ENCODE measurements around the gene DDX47. TPM values are rescaled to one million over a fixed set of nuclear protein-coding genes. Genes with fewer than 3 reads are reported as not detected.
"Not testable (repeated sequence)": the region's sequence is repeated elsewhere in the genome, so short reads cannot be mapped to it uniquely, and the experiment has no call there.

DDX47 gene
- total RNA-seq, 2 experiments from 2014 or later, result 54.5 to 59.0 TPM

DNA sequence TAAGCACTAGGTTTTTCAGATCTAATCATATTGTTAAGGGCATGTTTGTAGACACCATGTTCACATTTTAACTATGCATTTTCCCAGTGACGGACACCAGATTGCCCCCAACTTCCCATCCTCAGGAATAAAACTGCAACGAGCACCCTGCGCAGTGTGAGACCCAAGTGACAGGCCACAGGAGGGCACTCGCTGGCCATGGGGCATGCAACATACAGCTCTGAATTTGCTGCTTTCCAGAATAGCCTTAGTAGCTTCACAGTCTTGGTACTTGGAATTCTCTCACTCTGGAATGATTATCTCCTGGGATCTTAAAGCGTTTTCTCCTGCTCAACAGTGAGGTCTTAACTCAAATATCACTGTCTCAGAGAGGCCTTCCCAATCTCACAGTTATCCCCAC, 972 bp upstream of the DDX47 start:
- H3K27ac Mint-ChIP-seq, result peak overlapping the region; percentile 58
- peaks cover 23% of the 10 kb centered on the region for H3K36me3 Mint-ChIP-seq (ENCODE audit: low read depth)
- H3K27me3 Mint-ChIP-seq, result no peaks in the 10 kb centered on the region
- H3K9me3 Mint-ChIP-seq, result no peaks in the 10 kb centered on the region
- H3K4me3 Mint-ChIP-seq, result no peak overlapping the region
- ChIA-PET POLR2A (no interaction called here), CTCF (interaction anchor here (0.6 to 2.5 kb wide), 12 partner anchors 9 to 484 kb away, joined by 3 to 12 read pairs (median 4); no protein-coding TSS in a partner anchor)
- DNase-seq, result no peak
- peaks cover 86% of the 10 kb centered on the region for H3K4me1 Mint-ChIP-seq

- ChIA-PET POLR2A (interaction anchor here (0.6 kb wide), 1 partner anchor 474 kb away, joined by 9 read pairs; no protein-coding TSS in a partner anchor), CTCF (interaction anchor here (0.8 to 2.5 kb wide), 10 partner anchors 9 to 461 kb away, joined by 3 to 12 read pairs (median 6); no protein-coding TSS in a partner anchor)
- DNase-seq, result no peak
- Mint-ChIP-seq H3K4me1 (peaks cover 84% of the 10 kb centered on the region), H3K27me3 (no peaks in the 10 kb centered on the region), H3K9me3 (no peaks in the 10 kb centered on the region), H3K4me3 (peak overlapping the region; percentile 86), H3K36me3 (ENCODE audit: low read depth) (peaks cover 24% of the 10 kb centered on the region), H3K27ac (peak overlapping the region; percentile 89)
These were observed 477 bp upstream of the DDX47 start for GRCh38 chr12:12812618-12813119.

DNA sequence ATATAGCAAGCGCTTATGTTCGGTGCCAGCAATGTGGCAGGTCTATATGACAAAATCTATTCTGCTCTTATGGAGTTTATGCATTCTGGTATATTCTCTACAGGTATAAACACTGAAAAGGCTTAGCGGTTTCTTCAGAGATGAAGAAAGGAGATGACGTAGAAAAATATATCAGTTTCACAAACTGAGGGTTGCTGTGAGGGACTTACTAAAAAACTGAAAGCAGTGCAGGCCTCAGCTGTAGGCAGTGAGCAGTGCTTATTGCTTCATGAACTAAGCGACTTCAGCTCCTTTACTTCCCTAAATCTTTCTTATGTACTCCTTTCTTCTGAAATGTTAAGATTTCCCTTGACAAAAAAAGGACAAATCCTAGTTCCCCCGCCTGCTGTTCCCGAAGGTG, 4.5 kb downstream of the DDX47 start:
- Mint-ChIP-seq H3K27me3 (no peaks in the 10 kb centered on the region), H3K9me3 (no peaks in the 10 kb centered on the region), H3K36me3 (ENCODE audit: low read depth) (peaks cover 50% of the 10 kb centered on the region), H3K4me1 (peaks cover 66% of the 10 kb centered on the region), H3K27ac (no peak overlapping the region), H3K4me3 (no peak overlapping the region)
- CTCF ChIA-PET, result interaction anchor here (0.9 to 1.1 kb wide), 2 partner anchors 28 to 30 kb away, joined by 3 to 4 read pairs; no protein-coding TSS in a partner anchor
- POLR2A ChIA-PET, result interaction anchor here (0.7 kb wide), 1 partner anchor 82 kb away, joined by 3 read pairs; no protein-coding TSS in a partner anchor
- DNase-seq, result no peak

- no peak for DNase-seq
- Mint-ChIP-seq H3K4me3 (no peak overlapping the region), H3K9me3 (no peaks in the 10 kb centered on the region), H3K27ac (no peak overlapping the region), H3K4me1 (peaks cover 57% of the 10 kb centered on the region), H3K36me3 (ENCODE audit: low read depth) (peaks cover 53% of the 10 kb centered on the region), H3K27me3 (no peaks in the 10 kb centered on the region)
- POLR2A ChIA-PET, result interaction anchor here (0.5 to 1.0 kb wide), 3 partner anchors 13 to 1978 kb away, joined by 3 to 4 read pairs (median 3); no protein-coding TSS in a partner anchor
- CTCF ChIA-PET, result interaction anchor here (0.6 to 1.4 kb wide), 3 partner anchors 23 to 155 kb away, joined by 4 read pairs; no protein-coding TSS in a partner anchor
These were observed 5.6 kb downstream of the DDX47 start for GRCh38 chr12:12818701-12819100.

GRCh38 chr12:12819221-12819620, 6.1 kb downstream of the DDX47 start:
- ChIA-PET CTCF (interaction anchor here (0.6 to 1.4 kb wide), 4 partner anchors 23 to 154 kb away, joined by 3 to 4 read pairs (median 4); partner anchors contain the start of gene GPRC5D), POLR2A (interaction anchor here (0.5 to 1.0 kb wide), 3 partner anchors 12 to 1978 kb away, joined by 3 to 4 read pairs (median 3); no protein-coding TSS in a partner anchor)
- H3K36me3 Mint-ChIP-seq (ENCODE audit: low read depth), result peaks cover 51% of the 10 kb centered on the region
- H3K27me3 Mint-ChIP-seq, result no peaks in the 10 kb centered on the region
- no peak for DNase-seq
- H3K27ac Mint-ChIP-seq, result no peak overlapping the region
- H3K4me1 Mint-ChIP-seq, result peaks cover 52% of the 10 kb centered on the region
- H3K9me3 Mint-ChIP-seq, result no peaks in the 10 kb centered on the region
- no peak overlapping the region for H3K4me3 Mint-ChIP-seq

- ChIA-PET POLR2A (interaction anchor here (0.9 to 1.0 kb wide), 2 partner anchors 12 to 77 kb away, joined by 3 to 4 read pairs; no protein-coding TSS in a partner anchor), CTCF (interaction anchor here (0.6 to 1.4 kb wide), 4 partner anchors 16 to 1950 kb away, joined by 3 to 4 read pairs (median 3); partner anchors contain the start of gene GPRC5D)
- Mint-ChIP-seq H3K27me3 (no peaks in the 10 kb centered on the region), H3K4me1 (peaks cover 46% of the 10 kb centered on the region), H3K4me3 (no peak overlapping the region), H3K9me3 (no peaks in the 10 kb centered on the region), H3K27ac (no peak overlapping the region), H3K36me3 (ENCODE audit: low read depth) (peaks cover 56% of the 10 kb centered on the region)
- no peak for DNase-seq
These were observed 6.7 kb downstream of the DDX47 start for GRCh38 chr12:12819752-12820311.

GRCh38 chr12:12820376-12820775, 7.2 kb downstream of the DDX47 start:
- Mint-ChIP-seq H3K36me3 (ENCODE audit: low read depth) (peaks cover 58% of the 10 kb centered on the region), H3K4me1 (peaks cover 44% of the 10 kb centered on the region)
- H3K27me3 Mint-ChIP-seq, H3K27ac Mint-ChIP-seq, H3K4me3 Mint-ChIP-seq, POLR2A ChIA-PET, DNase-seq, H3K9me3 Mint-ChIP-seq: not testable (repeated sequence)
- CTCF ChIA-PET, result interaction anchor here (0.8 to 1.0 kb wide), 2 partner anchors 17 to 1949 kb away, joined by 3 read pairs; no protein-coding TSS in a partner anchor

GRCh38 chr12:12821975-12822374, 8.8 kb downstream of the DDX47 start:
- peaks cover 56% of the 10 kb centered on the region for H3K36me3 Mint-ChIP-seq (ENCODE audit: low read depth)
- no peak overlapping the region for H3K4me3 Mint-ChIP-seq
- CTCF ChIA-PET, result interaction anchor here (0.7 to 2.3 kb wide), 4 partner anchors 9 to 16 kb away, joined by 3 to 12 read pairs (median 5); partner anchors contain the start of gene DDX47
- no peaks in the 10 kb centered on the region for H3K9me3 Mint-ChIP-seq
- H3K27ac Mint-ChIP-seq, result no peak overlapping the region
- H3K27me3 Mint-ChIP-seq, result no peaks in the 10 kb centered on the region
- POLR2A ChIA-PET, result interaction anchor here (0.7 kb wide), 1 partner anchor 8 kb away, joined by 3 read pairs; no protein-coding TSS in a partner anchor
- peaks cover 28% of the 10 kb centered on the region for H3K4me1 Mint-ChIP-seq
- no peak for DNase-seq

DNA sequence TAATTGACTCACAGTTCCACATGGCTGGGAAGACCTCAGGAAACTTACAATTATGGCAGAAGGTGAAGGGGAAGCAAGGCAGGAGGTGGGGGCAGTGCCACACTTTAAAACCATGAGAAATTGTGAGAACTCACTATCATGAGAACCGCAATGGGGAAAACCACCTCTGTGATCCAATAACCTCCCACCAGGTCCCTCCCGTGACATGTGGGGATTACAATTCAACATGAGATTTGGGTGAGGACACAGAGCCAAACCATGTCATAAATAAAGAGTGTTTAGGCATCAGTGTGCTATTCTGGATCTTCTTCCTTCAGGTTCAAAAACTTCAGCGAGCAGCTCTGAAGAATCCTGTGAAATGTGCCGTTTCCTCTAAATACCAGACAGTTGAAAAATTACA, 9.7 kb downstream of the DDX47 start:
- Mint-ChIP-seq H3K4me3 (no peak overlapping the region), H3K4me1 (peaks cover 23% of the 10 kb centered on the region), H3K27me3 (no peaks in the 10 kb centered on the region), H3K9me3 (no peaks in the 10 kb centered on the region), H3K27ac (no peak overlapping the region), H3K36me3 (ENCODE audit: low read depth) (peaks cover 61% of the 10 kb centered on the region)
- ChIA-PET POLR2A (no interaction called here), CTCF (interaction anchor here (1.2 to 2.3 kb wide), 2 partner anchors 10 to 93 kb away, joined by 3 to 12 read pairs; partner anchors contain the start of gene DDX47)
- DNase-seq, result no peak

DNA sequence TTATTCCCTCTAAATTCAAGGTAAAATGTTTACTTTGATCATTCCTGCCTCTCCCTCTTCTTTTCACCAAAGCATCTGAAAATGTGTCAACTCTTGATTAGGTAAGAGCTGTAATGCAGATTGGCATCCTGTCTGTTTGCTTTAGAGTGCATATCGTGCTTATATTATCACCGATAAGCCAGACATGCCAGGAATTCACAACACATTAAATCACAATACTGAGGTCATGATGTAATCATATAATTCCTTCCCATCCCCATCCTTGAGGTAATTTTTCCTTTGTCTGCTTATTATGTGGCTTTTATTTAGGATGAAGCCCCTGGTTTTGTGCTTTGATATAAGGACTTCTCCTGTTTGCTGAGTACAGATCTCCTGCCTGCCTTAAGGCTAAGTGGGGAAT, 10.2 kb downstream of the DDX47 start:
- Mint-ChIP-seq H3K9me3 (no peaks in the 10 kb centered on the region), H3K4me1 (peaks cover 21% of the 10 kb centered on the region), H3K36me3 (ENCODE audit: low read depth) (peaks cover 62% of the 10 kb centered on the region), H3K27ac (no peak overlapping the region), H3K27me3 (no peaks in the 10 kb centered on the region), H3K4me3 (no peak overlapping the region)
- no peak for DNase-seq
- CTCF ChIA-PET, result interaction anchor here (1.2 to 2.3 kb wide), 2 partner anchors 10 to 93 kb away, joined by 3 to 12 read pairs; partner anchors contain the start of gene DDX47
- POLR2A ChIA-PET, result no interaction called here

DNA sequence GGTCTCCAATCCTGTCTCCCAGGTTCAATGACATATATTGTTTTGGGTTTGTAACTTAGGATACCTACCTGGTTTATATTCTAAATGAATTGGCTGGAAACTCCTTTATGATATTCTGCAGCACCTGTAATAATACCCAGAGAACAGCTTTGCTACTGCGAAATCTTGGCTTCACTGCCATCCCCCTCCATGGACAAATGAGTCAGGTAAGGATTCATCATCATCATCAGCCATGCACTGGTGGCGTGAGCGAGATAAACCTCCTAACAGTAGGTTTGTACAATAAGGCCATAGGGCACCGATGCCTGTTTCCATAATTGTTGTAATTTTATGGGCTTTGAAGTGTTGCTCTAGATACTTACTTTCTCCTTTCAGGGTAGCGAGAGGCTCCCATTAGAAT, 10.7 kb downstream of the DDX47 start:
- POLR2A ChIA-PET, result no interaction called here
- Mint-ChIP-seq H3K36me3 (ENCODE audit: low read depth) (peaks cover 62% of the 10 kb centered on the region), H3K4me1 (peaks cover 18% of the 10 kb centered on the region), H3K4me3 (no peak overlapping the region), H3K27me3 (no peaks in the 10 kb centered on the region), H3K9me3 (no peaks in the 10 kb centered on the region), H3K27ac (no peak overlapping the region)
- CTCF ChIA-PET, result interaction anchor here (1.2 kb wide), 1 partner anchor 92 kb away, joined by 3 read pairs; no protein-coding TSS in a partner anchor
- no peak for DNase-seq

- CTCF ChIA-PET, result interaction anchor here (1.1 to 2.4 kb wide), 5 partner anchors 9 to 250 kb away, joined by 3 to 10 read pairs (median 4); no protein-coding TSS in a partner anchor
- no peaks in the 10 kb centered on the region for H3K9me3 Mint-ChIP-seq
- POLR2A ChIA-PET, result no interaction called here
- peaks cover 35% of the 10 kb centered on the region for H3K36me3 Mint-ChIP-seq (ENCODE audit: low read depth)
- H3K27ac Mint-ChIP-seq, result no peak overlapping the region
- peaks cover 35% of the 10 kb centered on the region for H3K4me1 Mint-ChIP-seq
- no peak for DNase-seq
- H3K27me3 Mint-ChIP-seq, result no peaks in the 10 kb centered on the region
- no peak overlapping the region for H3K4me3 Mint-ChIP-seq
These were observed 22.4 kb downstream of the DDX47 start for GRCh38 chr12:12835378-12836146.
